GM12801 (cell line): ENCODE measurements around the gene ACTL8.

ENCODE experiments used
- CTCF ChIP-seq: IDR thresholded peaks from one replicate; pipeline ENCODE4 v1.5.1; 2011; ENCODE audit warnings: control low read depth; ENCODE audit not compliant: insufficient read length; ENCODE audit errors: extremely low read depth

Gene ACTL8

GRCh38 chr1:17755120-17755519 is at the start of gene ACTL8:
Gene ACTL8 (plus strand): TSS chr1:17755333. CDS start chr1:17823009, 67,676 bp downstream.
- TF ChIP-seq CTCF, result no peak

- TF ChIP-seq CTCF, result no peak
Observed at GRCh38 chr1:17706445-17706844, 48.7 kb upstream of the ACTL8 start.

- TF ChIP-seq CTCF, result no peak
Observed at GRCh38 chr1:17709981-17710380, 45.2 kb upstream of the ACTL8 start.

DNA sequence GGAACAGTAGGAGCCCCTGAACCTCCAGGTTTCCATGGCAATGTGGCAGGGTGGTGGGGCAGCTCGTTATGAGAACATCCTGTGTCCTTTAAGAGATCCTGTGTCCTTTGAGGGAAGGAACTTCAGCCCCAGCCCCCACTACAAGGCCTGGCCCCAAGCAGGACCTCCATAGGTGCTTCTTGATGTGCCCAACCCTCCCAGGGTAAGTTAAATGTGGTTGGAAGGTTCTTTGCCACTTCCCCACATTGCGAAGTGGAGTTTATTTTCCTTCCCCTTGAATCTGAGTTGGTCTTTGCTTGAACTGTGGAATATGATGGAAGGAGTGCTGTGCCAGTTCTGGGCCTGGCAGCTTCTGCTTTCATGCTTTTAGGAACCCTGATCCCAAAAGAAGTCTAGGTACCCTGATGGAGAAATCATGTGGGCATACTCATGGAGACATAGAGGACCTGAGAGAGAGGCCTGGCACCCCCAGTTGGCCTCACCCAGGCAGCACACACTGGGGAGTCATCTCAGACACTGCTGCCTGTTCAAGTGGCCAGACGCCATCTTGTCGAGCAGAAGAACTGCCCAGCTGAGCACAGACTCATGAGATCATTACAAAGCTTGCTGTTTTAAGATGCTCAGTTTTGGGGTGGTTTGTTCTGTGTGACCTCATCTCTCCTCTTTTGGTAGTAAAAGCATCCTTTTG is 44.1 kb upstream of the ACTL8 start:
- TF ChIP-seq CTCF, result no peak

DNA sequence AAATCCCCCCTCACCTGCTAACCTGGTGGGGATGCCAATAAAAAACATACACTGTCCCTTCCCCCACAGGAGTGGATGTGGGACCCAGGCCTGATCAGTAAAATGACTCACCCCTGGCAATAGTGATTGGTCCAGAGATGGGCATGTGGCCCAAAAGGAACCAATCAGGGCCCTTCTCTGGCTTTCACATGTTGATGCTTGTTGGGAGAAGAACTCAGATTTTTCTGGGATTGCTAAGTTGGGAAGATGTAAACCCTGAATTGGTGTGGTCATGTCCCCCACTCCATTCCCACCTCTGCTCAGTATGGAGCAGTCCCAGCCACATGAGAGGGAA is 43.6 kb upstream of the ACTL8 start:
- TF ChIP-seq CTCF, result no peak

DNA sequence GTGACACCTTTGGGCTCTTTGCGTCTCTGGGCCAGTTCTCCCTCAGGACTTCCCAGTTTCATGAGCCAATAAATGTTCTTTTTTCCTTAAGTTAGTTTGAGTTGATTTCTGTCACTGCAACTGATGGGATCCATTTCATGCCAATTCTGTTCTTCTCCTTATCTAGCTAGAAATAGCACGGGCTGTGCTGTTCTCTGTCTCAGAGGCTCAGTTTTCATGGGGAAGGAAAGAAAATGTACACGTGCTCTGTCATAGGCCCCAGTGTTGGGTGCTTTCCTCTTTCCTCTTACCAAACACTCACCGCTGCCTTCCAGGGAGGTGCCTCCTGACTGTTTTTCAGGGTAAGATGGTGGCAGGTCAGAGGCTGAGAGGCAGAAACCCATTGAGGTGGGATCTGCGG is 43.2 kb upstream of the ACTL8 start:
- TF ChIP-seq CTCF, result no peak

GRCh38 chr1:17713993-17714392 is 41.1 kb upstream of the ACTL8 start:
- TF ChIP-seq CTCF, result no peak
